ENCODE data around the gene KIF6.

Gene KIF6

GRCh38 chr6:39444479-39445019, 280.7 kb downstream of the KIF6 start:
- no peak overlapping the region for H3K27ac ChIP-seq

GRCh38 chr6:39441986-39442385, 283.2 kb downstream of the KIF6 start:
- no peak overlapping the region for H3K4me3 ChIP-seq (ENCODE audit: low read depth, low read length)
- H3K27ac ChIP-seq, result no peak overlapping the region
- no peak for TF ChIP-seq CTCF (IDR thresholded peaks at IDR 0.05)
- H3K9me3 ChIP-seq (ENCODE audit: control insufficient read depth, low read length), result no peaks in the 10 kb centered on the region
- no peaks in the 10 kb centered on the region for H3K27me3 ChIP-seq (ENCODE audit: control insufficient read depth, insufficient read depth, low read length)
- no peaks in the 10 kb centered on the region for H3K79me2 ChIP-seq
- H3K36me3 ChIP-seq (ENCODE audit: control insufficient read depth, insufficient read depth, low read length), result no peaks in the 10 kb centered on the region
- H3K9ac ChIP-seq, result no peak overlapping the region
- H3K4me2 ChIP-seq (ENCODE audit: low read length), result no peak overlapping the region
- H2AFZ ChIP-seq, result no peak overlapping the region
- H3K4me1 ChIP-seq, result no peaks in the 10 kb centered on the region

More at GRCh38 chr6:39444479-39445019, 280.7 kb downstream of the KIF6 start:
- H2AFZ ChIP-seq, result no peak overlapping the region
- H3K4me3 ChIP-seq (ENCODE audit: low read depth, low read length), result no peak overlapping the region
- H3K9ac ChIP-seq, result no peak overlapping the region
- no peaks in the 10 kb centered on the region for H3K4me1 ChIP-seq
- no peaks in the 10 kb centered on the region for H3K9me3 ChIP-seq (ENCODE audit: control insufficient read depth, low read length)
- TF ChIP-seq CTCF (IDR thresholded peaks at IDR 0.05), result no peak
- H3K36me3 ChIP-seq (ENCODE audit: control insufficient read depth, insufficient read depth, low read length), result no peaks in the 10 kb centered on the region
- no peaks in the 10 kb centered on the region for H3K79me2 ChIP-seq
- no peaks in the 10 kb centered on the region for H3K27me3 ChIP-seq (ENCODE audit: control insufficient read depth, insufficient read depth, low read length)
- no peak overlapping the region for H3K4me2 ChIP-seq (ENCODE audit: low read length)

- no peaks in the 10 kb centered on the region for H3K4me1 ChIP-seq
- no peak overlapping the region for H3K9ac ChIP-seq
- no peaks in the 10 kb centered on the region for H3K79me2 ChIP-seq
- H3K36me3 ChIP-seq (ENCODE audit: control insufficient read depth, insufficient read depth, low read length), result no peaks in the 10 kb centered on the region
- no peaks in the 10 kb centered on the region for H3K27me3 ChIP-seq (ENCODE audit: control insufficient read depth, insufficient read depth, low read length)
- no peak overlapping the region for H3K4me3 ChIP-seq (ENCODE audit: low read depth, low read length)
- H3K27ac ChIP-seq, result no peak overlapping the region
- H3K4me2 ChIP-seq (ENCODE audit: low read length), result no peak overlapping the region
- TF ChIP-seq CTCF (IDR thresholded peaks at IDR 0.05), result no peak
- no peaks in the 10 kb centered on the region for H3K9me3 ChIP-seq (ENCODE audit: control insufficient read depth, low read length)
- no peak overlapping the region for H2AFZ ChIP-seq
Measured at GRCh38 chr6:39441301-39441700, 283.9 kb downstream of the KIF6 start.

GRCh38 chr6:39440039-39440426, 285.2 kb downstream of the KIF6 start:
- no peak overlapping the region for H2AFZ ChIP-seq
- H3K27ac ChIP-seq, result no peak overlapping the region
- H3K36me3 ChIP-seq (ENCODE audit: control insufficient read depth, insufficient read depth, low read length), result no peaks in the 10 kb centered on the region
- no peak overlapping the region for H3K4me2 ChIP-seq (ENCODE audit: low read length)
- TF ChIP-seq CTCF (IDR thresholded peaks at IDR 0.05), result no peak
- no peaks in the 10 kb centered on the region for H3K27me3 ChIP-seq (ENCODE audit: control insufficient read depth, insufficient read depth, low read length)
- no peak overlapping the region for H3K9ac ChIP-seq
- H3K4me1 ChIP-seq, result no peaks in the 10 kb centered on the region
- no peak overlapping the region for H3K4me3 ChIP-seq (ENCODE audit: low read depth, low read length)
- no peaks in the 10 kb centered on the region for H3K79me2 ChIP-seq
- H3K9me3 ChIP-seq (ENCODE audit: control insufficient read depth, low read length), result no peaks in the 10 kb centered on the region

GRCh38 chr6:39439342-39440038, 285.7 kb downstream of the KIF6 start:
- H3K36me3 ChIP-seq (ENCODE audit: control insufficient read depth, insufficient read depth, low read length), result no peaks in the 10 kb centered on the region
- H3K79me2 ChIP-seq, result no peaks in the 10 kb centered on the region
- no peak overlapping the region for H3K4me2 ChIP-seq (ENCODE audit: low read length)
- no peak overlapping the region for H2AFZ ChIP-seq
- TF ChIP-seq CTCF (IDR thresholded peaks at IDR 0.05), result no peak
- no peak overlapping the region for H3K27ac ChIP-seq
- H3K4me1 ChIP-seq, result no peaks in the 10 kb centered on the region
- no peaks in the 10 kb centered on the region for H3K27me3 ChIP-seq (ENCODE audit: control insufficient read depth, insufficient read depth, low read length)
- no peak overlapping the region for H3K4me3 ChIP-seq (ENCODE audit: low read depth, low read length)
- no peaks in the 10 kb centered on the region for H3K9me3 ChIP-seq (ENCODE audit: control insufficient read depth, low read length)
- no peak overlapping the region for H3K9ac ChIP-seq
